Endothelial cell (in vitro differentiated cells): ENCODE results near the gene CMAS. TPM values are rescaled to one million over a fixed set of nuclear protein-coding genes. Genes with fewer than 3 reads are reported as not detected.
"Not testable (repeated sequence)": the region's sequence is repeated elsewhere in the genome, so short reads cannot be mapped to it uniquely, and the experiment has no call there.

ENCODE experiments used
- DNase-seq: peaks from one replicate; pipeline ENCODE4 v3.0.0; 2021; ENCODE audit warnings: low spot score
- H3K27ac Mint-ChIP-seq: one replicate; pipeline ENCODE4 v1.8.0; 2021; ENCODE audit warnings: mixed read lengths, inconsistent platforms; ENCODE audit not compliant: unreplicated experiment
- H3K27me3 Mint-ChIP-seq: one replicate; pipeline ENCODE4 v1.8.0; 2021; ENCODE audit warnings: mild to moderate bottlenecking, moderate library complexity, mixed read lengths, inconsistent platforms; ENCODE audit not compliant: unreplicated experiment
- H3K36me3 Mint-ChIP-seq: one replicate; pipeline ENCODE4 v1.8.0; 2021; ENCODE audit warnings: mild to moderate bottlenecking, low read depth, mixed read lengths, inconsistent platforms; ENCODE audit not compliant: unreplicated experiment
- H3K4me1 Mint-ChIP-seq: one replicate; pipeline ENCODE4 v1.8.0; 2021; ENCODE audit warnings: mild to moderate bottlenecking, mixed read lengths, inconsistent platforms; ENCODE audit not compliant: unreplicated experiment
- H3K4me3 Mint-ChIP-seq: one replicate; pipeline ENCODE4 v1.8.0; 2021; ENCODE audit warnings: mild to moderate bottlenecking, mixed read lengths, inconsistent platforms; ENCODE audit not compliant: unreplicated experiment
- H3K9me3 Mint-ChIP-seq: one replicate; pipeline ENCODE4 v1.8.0; 2021; ENCODE audit warnings: mixed read lengths, inconsistent platforms; ENCODE audit not compliant: unreplicated experiment
- CTCF ChIP-seq: fragments of 200-600 bp; sonication (generic); IDR thresholded peaks from one replicate; pipeline ENCODE4 v1.5.0; 2021; ENCODE audit warnings: antibody characterized with exemption; ENCODE audit not compliant: unreplicated experiment
- long read RNA-seq: library from polyadenylated mRNA; unstranded; transcript quantifications from one replicate; pipeline ENCODE4 v2.0.0, GENCODE V29; 2020; ENCODE audit not compliant: unreplicated experiment
- total RNA-seq: library from RNA; stranded (reverse); fragmentation: NEBNext Ultra II Directional; extraction: Animal tissue kit (Norgen Biotek cat#: 25700); gene quantifications from one replicate; pipeline ENCODE4 v1.2.1, GENCODE V29; 2021; ENCODE audit not compliant: unreplicated experiment

CMAS gene
- 26.5 TPM for total RNA-seq
- long read RNA-seq, transcript CMAS-201 (8 exons, 1,787 nt): major isoform, 23 of 27 reads
- long read RNA-seq, partial matches to known transcripts: 3 of 27 reads
- long read RNA-seq, other reads (novel, unspliced or antisense): 1 of 27 reads

- DNase-seq: peak; percentile 80
- Mint-ChIP-seq H3K4me1 (peaks cover 22% of the 10 kb centered on the region), H3K27me3 (no peaks in the 10 kb centered on the region), H3K36me3 (no peaks in the 10 kb centered on the region), H3K27ac (peak within 1 kb of the TSS; percentile 77), H3K9me3 (no peaks in the 10 kb centered on the region), H3K4me3 (peak within 1 kb of the TSS; percentile 96)
- no peak for TF ChIP-seq CTCF
These were observed at the start of gene CMAS for GRCh38 chr12:22046090-22046967. Gene CMAS, plus strand, starts transcription at chr12:22046218. Its CDS starts 86 bp downstream, at chr12:22046304.

- no peaks in the 10 kb centered on the region for H3K9me3 Mint-ChIP-seq
- DNase-seq: no peak
- H3K4me3 Mint-ChIP-seq: no peak overlapping the region
- H3K27ac Mint-ChIP-seq: no peak overlapping the region
- H3K36me3 Mint-ChIP-seq: no peaks in the 10 kb centered on the region
- TF ChIP-seq CTCF: no peak
- peaks cover under 1% of the 10 kb centered on the region for H3K4me1 Mint-ChIP-seq
- no peaks in the 10 kb centered on the region for H3K27me3 Mint-ChIP-seq
These were observed 47.7 kb upstream of the CMAS start for GRCh38 chr12:21998295-21998694.

GRCh38 chr12:21998782-21999181, 47.2 kb upstream of the CMAS start:
- H3K4me1 Mint-ChIP-seq: no peaks in the 10 kb centered on the region
- H3K36me3 Mint-ChIP-seq: no peaks in the 10 kb centered on the region
- no peaks in the 10 kb centered on the region for H3K9me3 Mint-ChIP-seq
- no peak overlapping the region for H3K4me3 Mint-ChIP-seq
- no peak for TF ChIP-seq CTCF
- DNase-seq: no peak
- H3K27ac Mint-ChIP-seq: no peak overlapping the region
- no peaks in the 10 kb centered on the region for H3K27me3 Mint-ChIP-seq

GRCh38 chr12:22002430-22002829, 43.6 kb upstream of the CMAS start:
- TF ChIP-seq CTCF: no peak
- peaks cover 2% of the 10 kb centered on the region for H3K27me3 Mint-ChIP-seq
- no peaks in the 10 kb centered on the region for H3K36me3 Mint-ChIP-seq
- no peaks in the 10 kb centered on the region for H3K9me3 Mint-ChIP-seq
- H3K4me1 Mint-ChIP-seq: no peaks in the 10 kb centered on the region
- H3K27ac Mint-ChIP-seq: no peak overlapping the region
- DNase-seq: no peak
- no peak overlapping the region for H3K4me3 Mint-ChIP-seq

GRCh38 chr12:22007794-22008193, 38.2 kb upstream of the CMAS start:
- not testable (repeated sequence) for H3K36me3 Mint-ChIP-seq, H3K9me3 Mint-ChIP-seq, H3K4me3 Mint-ChIP-seq, H3K4me1 Mint-ChIP-seq, H3K27ac Mint-ChIP-seq, DNase-seq, H3K27me3 Mint-ChIP-seq
